RWPE2 (cell line): ENCODE data around the gene LARP4B.

Source experiments
- ATAC-seq: fragments of 200-7000 bp; cut with Tn5 transposase; 3 replicates; pipeline ENCODE4 v1.9.1; 2021; ENCODE audit warnings: low read depth
- DNase-seq: peaks from one replicate; pipeline ENCODE4 v3.0.0-alpha.2; 2020; ENCODE audit warnings: low spot score
- H3K27ac ChIP-seq: fragments of 450-650 bp; 2 replicates; pipeline ENCODE4 v1.5.1; 2017; ENCODE audit warnings: mild to moderate bottlenecking; ENCODE audit not compliant: poor library complexity, severe bottlenecking
- H3K27me3 ChIP-seq: fragments of 250-450 bp; sonication (Bioruptor Pico); 2 replicates; pipeline ENCODE4 v1.5.1; 2021; ENCODE audit warnings: mild to moderate bottlenecking, moderate library complexity; ENCODE audit not compliant: insufficient read depth, poor library complexity, severe bottlenecking
- H3K36me3 ChIP-seq: fragments of 250-450 bp; sonication (Bioruptor Pico); 2 replicates; pipeline ENCODE4 v1.5.1; 2020; ENCODE audit warnings: low read depth, mild to moderate bottlenecking, moderate library complexity
- H3K4me1 ChIP-seq: fragments of 250-450 bp; sonication (Bioruptor Pico); 2 replicates; pipeline ENCODE4 v1.5.1; 2021; ENCODE audit warnings: mild to moderate bottlenecking, moderate library complexity; ENCODE audit not compliant: insufficient read depth, poor library complexity, severe bottlenecking
- H3K4me3 ChIP-seq: fragments of 250-450 bp; sonication (Bioruptor Pico); 2 replicates; pipeline ENCODE4 v1.5.1; 2021; ENCODE audit warnings: mild to moderate bottlenecking, moderate library complexity; ENCODE audit not compliant: severe bottlenecking
- H3K9me3 ChIP-seq: fragments of 250-450 bp; sonication (Bioruptor Pico); 2 replicates; pipeline ENCODE4 v1.5.1; 2021; ENCODE audit warnings: mild to moderate bottlenecking, moderate library complexity; ENCODE audit not compliant: severe bottlenecking
- TF ChIP-seq, protein P1 (sequence below): fragments of 450-650 bp; IDR thresholded peaks from one replicate; pipeline ENCODE4 v1.5.1; 2017; ENCODE audit warnings: mild to moderate bottlenecking, moderate library complexity; ENCODE audit not compliant: poor library complexity, severe bottlenecking

The LARP4B gene

DNA sequence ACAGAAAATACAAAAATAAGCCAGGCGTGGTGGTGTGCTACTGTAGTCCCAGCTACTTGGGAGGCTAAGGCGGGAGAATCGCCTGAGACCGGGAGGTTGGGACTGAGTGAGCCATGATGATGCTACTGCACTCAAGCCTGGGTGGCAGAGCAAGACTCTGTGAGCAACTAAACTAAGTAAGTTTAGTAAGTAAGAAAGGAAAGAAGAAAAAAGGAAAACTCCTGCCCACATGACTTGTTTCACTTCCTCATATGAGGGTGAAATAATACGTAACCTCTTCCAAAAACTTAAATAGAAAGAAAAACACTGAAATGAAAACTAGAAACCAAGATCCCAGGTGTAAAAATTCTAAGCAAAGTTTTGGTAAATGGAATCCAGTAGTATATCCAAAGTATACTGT, 79.6 kb downstream of the LARP4B start:
- H3K36me3 ChIP-seq, result peaks cover 54% of the 10 kb centered on the region
- DNase-seq (no peak), ATAC-seq (no peak)

DNA sequence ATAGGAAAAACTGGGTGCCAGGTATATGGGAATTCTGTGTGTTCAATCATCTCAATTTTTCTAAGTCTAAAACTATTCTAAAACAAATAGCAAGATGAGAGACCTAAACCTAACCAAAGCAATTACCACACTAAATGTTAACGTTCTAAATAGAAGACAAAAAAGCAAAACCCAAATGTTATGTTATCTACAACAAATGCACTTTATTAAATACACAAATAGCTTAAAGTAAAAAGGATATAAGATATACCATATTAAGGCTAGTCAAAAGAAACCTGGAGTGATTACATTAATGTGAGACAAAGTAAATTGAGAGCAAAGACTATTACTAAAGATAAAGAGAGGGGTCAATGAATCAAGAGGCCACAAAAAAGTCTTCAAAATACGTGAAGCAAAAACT, 81.4 kb downstream of the LARP4B start:
- H3K4me3 ChIP-seq, result no peak overlapping the region
- no peak overlapping the region for H3K27ac ChIP-seq
- H3K27me3 ChIP-seq, result no peaks in the 10 kb centered on the region
- H3K36me3 ChIP-seq, result peaks cover 48% of the 10 kb centered on the region
- peaks cover 7% of the 10 kb centered on the region for H3K9me3 ChIP-seq
- TF ChIP-seq, protein P1, sequence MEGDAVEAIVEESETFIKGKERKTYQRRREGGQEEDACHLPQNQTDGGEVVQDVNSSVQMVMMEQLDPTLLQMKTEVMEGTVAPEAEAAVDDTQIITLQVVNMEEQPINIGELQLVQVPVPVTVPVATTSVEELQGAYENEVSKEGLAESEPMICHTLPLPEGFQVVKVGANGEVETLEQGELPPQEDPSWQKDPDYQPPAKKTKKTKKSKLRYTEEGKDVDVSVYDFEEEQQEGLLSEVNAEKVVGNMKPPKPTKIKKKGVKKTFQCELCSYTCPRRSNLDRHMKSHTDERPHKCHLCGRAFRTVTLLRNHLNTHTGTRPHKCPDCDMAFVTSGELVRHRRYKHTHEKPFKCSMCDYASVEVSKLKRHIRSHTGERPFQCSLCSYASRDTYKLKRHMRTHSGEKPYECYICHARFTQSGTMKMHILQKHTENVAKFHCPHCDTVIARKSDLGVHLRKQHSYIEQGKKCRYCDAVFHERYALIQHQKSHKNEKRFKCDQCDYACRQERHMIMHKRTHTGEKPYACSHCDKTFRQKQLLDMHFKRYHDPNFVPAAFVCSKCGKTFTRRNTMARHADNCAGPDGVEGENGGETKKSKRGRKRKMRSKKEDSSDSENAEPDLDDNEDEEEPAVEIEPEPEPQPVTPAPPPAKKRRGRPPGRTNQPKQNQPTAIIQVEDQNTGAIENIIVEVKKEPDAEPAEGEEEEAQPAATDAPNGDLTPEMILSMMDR, result no peak
- no peaks in the 10 kb centered on the region for H3K4me1 ChIP-seq
- no peak for DNase-seq
- no peak for ATAC-seq

More for the DNA sequence above, 79.6 kb downstream of the LARP4B start:
- Histone ChIP-seq H3K27me3 (no peaks in the 10 kb centered on the region), H3K9me3 (peaks cover 7% of the 10 kb centered on the region), H3K4me3 (no peak overlapping the region), H3K27ac (no peak overlapping the region), H3K4me1 (no peaks in the 10 kb centered on the region)
- TF ChIP-seq, protein P1, result no peak

DNA sequence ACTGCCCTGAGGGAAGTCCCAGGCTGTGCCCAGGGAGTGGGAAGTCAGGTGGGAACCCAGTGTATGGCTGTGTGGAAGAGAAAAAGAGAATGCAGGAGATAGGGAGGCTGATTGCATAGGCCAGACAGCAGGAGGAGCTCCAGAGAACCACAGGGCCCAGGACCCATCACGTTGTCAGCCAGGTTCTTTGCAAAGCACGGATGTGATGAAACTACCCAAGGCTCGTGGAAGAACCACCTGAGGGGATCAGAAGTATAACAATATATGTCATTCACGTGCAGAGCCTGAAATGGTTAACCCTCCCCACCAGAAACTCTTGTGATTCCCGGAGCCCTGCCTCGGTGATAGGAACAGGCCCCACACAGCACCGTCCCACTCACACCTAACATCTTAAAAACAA, 83.6 kb downstream of the LARP4B start:
- ATAC-seq (no peak), DNase-seq (no peak)
- H3K36me3 ChIP-seq, result peaks cover 41% of the 10 kb centered on the region
- TF ChIP-seq, protein P1, result no peak
- peaks cover 7% of the 10 kb centered on the region for H3K9me3 ChIP-seq
- no peaks in the 10 kb centered on the region for H3K27me3 ChIP-seq
- H3K27ac ChIP-seq, result no peak overlapping the region
- no peaks in the 10 kb centered on the region for H3K4me1 ChIP-seq
- no peak overlapping the region for H3K4me3 ChIP-seq

DNA sequence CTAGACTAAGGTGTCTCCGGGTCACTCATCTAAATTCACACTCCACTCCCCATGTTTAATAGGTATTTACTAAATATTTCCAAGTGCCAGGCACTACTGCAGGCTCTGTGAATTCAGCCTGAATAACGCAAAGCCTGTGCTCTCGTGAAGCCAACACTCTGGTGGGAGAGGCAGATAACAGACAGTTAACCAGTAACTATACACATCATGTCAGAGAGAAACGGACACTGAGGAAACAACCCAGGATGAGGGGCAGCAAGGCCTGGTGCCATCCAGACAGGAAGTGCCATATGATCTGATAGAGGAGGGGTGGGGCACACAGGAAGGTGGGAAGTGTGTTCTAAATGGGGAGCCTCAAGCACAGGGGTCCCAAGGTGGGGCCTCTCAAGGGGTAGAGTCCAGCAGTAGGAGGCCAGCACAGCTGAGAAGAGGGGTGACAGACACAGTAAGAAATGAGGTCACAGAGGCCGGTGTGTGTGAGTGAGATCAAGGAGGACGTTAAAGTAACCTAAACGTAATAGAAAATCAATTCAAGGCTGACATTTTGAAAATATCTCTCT, 85.3 kb downstream of the LARP4B start:
- no peaks in the 10 kb centered on the region for H3K27me3 ChIP-seq
- no peaks in the 10 kb centered on the region for H3K4me1 ChIP-seq
- DNase-seq, result no peak
- peaks cover 4% of the 10 kb centered on the region for H3K9me3 ChIP-seq
- H3K4me3 ChIP-seq, result no peak overlapping the region
- H3K36me3 ChIP-seq, result peaks cover 41% of the 10 kb centered on the region
- ATAC-seq, result no peak
- TF ChIP-seq, protein P1, result no peak
- H3K27ac ChIP-seq, result no peak overlapping the region

DNA sequence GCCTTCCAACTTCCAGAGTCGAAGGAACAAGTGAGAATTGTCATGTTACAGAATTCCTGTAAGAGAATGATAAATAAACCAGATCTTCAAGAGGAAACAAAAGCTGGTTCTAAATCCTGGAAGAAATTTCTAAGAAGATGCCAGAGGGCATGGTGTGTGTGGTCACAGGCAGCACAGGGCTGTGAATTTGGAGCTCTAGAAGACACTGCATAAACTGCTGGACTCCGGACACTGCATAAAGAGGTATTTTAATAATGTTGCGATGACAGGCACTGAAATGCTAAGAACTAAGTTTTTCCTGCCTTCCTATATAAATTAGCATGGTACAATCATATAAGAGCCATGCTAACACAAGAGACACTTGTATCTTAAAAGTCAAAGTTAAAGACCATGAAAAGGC, 86.0 kb downstream of the LARP4B start:
- DNase-seq, result no peak
- peaks cover 4% of the 10 kb centered on the region for H3K9me3 ChIP-seq
- H3K4me1 ChIP-seq, result no peaks in the 10 kb centered on the region
- no peak overlapping the region for H3K27ac ChIP-seq
- TF ChIP-seq, protein P1, result no peak
- no peak for ATAC-seq
- no peak overlapping the region for H3K4me3 ChIP-seq
- no peaks in the 10 kb centered on the region for H3K27me3 ChIP-seq
- peaks cover 44% of the 10 kb centered on the region for H3K36me3 ChIP-seq
